Type B pancreatic cell (in vitro differentiated cells): Measurements from ENCODE around the gene ARV1. TPM values are rescaled to one million over a fixed set of nuclear protein-coding genes. Genes with fewer than 3 reads are reported as not detected.
"Not testable (repeated sequence)": the region's sequence is repeated elsewhere in the genome, so short reads cannot be mapped to it uniquely, and the experiment has no call there.

ENCODE experiments used
- DNase-seq: peaks from one replicate; pipeline ENCODE4 v3.0.0; 2021; ENCODE audit warnings: mixed read lengths; ENCODE audit not compliant: unreplicated experiment; ENCODE audit errors: extremely low spot score
- H3K27ac Mint-ChIP-seq: 2 replicates; pipeline ENCODE4 v1.8.0; 2021; ENCODE audit warnings: mild to moderate bottlenecking, mixed read lengths
- H3K27me3 Mint-ChIP-seq: 2 replicates; pipeline ENCODE4 v1.8.0; 2021; ENCODE audit warnings: mixed read lengths
- H3K36me3 Mint-ChIP-seq: 2 replicates; pipeline ENCODE4 v1.8.0; 2021; ENCODE audit warnings: mixed read lengths
- H3K4me1 Mint-ChIP-seq: one replicate; pipeline ENCODE4 v1.8.0; 2021; ENCODE audit warnings: mixed read lengths; ENCODE audit not compliant: unreplicated experiment
- H3K4me3 Mint-ChIP-seq: 2 replicates; pipeline ENCODE4 v1.8.0; 2021; ENCODE audit warnings: mild to moderate bottlenecking, mixed read lengths
- H3K9me3 Mint-ChIP-seq: 2 replicates; pipeline ENCODE4 v1.8.0; 2021; ENCODE audit warnings: mixed read lengths
- CTCF ChIP-seq: fragments of 200-600 bp; sonication (generic); conservative IDR thresholded peaks from 2 replicates; pipeline ENCODE4 v1.5.0; 2021; ENCODE audit warnings: antibody characterized with exemption, mild to moderate bottlenecking
- total RNA-seq: library from RNA; stranded (reverse); gene quantifications from 2 replicates; pipeline ENCODE4 v1.2.1, GENCODE V29; 2021; ENCODE audit warnings: low replicate concordance

Gene ARV1
- total RNA-seq, 1 donor from 2014 or later: 12.8 TPM

DNA sequence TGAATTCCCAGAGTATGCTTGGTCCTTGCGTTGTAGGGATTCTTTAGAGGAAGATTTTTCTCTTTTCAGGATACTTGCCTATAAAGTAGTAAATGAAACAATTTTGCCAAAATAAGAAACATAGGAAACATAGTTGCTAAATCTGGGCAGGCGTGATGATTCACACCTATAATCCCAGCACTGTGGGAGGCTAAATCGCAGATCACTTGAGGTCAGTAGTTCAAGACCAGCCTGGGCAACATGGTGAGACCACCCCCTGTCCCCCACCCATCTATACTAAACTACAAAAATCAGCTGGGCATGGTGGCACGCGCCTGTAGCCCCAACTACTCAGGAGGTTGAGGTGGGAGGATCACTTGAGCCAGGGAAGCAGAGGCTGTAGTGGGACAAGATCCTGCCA, 4.9 kb downstream of the ARV1 start:
- Mint-ChIP-seq H3K27ac (no peak overlapping the region), H3K27me3 (no peaks in the 10 kb centered on the region), H3K9me3 (no peaks in the 10 kb centered on the region), H3K36me3 (peaks cover 3% of the 10 kb centered on the region), H3K4me1 (peaks cover 10% of the 10 kb centered on the region), H3K4me3 (no peak overlapping the region)
- DNase-seq: no peak
- no peak for TF ChIP-seq CTCF

DNA sequence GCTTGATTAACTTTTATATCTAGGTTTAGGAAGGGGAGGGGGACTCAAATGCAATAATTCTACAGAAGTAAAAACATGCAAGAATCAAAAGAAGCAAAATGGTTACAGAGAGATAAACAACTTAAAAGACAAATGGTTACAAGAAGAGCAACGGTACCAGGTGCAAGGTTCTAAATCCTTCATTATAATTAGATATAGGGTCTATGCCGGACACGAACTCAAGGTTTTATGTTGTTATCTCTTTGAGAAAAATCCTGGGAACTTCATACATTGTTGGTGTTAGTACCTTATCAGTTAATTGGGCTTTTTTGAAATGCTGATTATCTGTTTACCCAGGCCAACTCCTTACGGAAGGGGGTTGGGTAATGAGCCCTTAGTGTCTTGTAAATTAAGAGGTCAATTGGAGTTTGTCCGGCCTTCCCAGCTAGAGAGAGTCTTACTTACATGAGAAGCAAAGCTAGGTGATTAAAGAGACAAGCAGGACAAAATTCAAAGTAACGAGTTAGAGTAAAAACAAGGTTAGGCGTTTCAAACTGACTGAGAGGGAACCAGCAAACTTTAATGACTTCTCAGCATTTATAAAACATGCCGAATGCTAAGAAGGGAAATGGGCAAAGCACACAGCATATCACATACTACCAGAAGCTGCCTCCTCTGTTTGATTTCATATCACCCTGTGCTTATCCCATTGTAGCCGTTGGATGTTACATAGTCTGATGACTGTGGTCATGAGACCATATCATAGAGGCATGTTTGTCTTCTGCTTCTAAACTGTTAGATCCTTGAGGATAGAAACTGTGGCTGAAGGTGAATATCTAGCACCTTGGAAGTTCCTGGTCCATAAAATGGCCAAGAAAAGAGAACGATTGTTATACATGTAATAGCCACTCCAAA, 6.0 kb downstream of the ARV1 start:
- H3K27ac Mint-ChIP-seq, H3K9me3 Mint-ChIP-seq, H3K36me3 Mint-ChIP-seq, DNase-seq, H3K4me1 Mint-ChIP-seq, H3K27me3 Mint-ChIP-seq, H3K4me3 Mint-ChIP-seq: not testable (repeated sequence)

DNA sequence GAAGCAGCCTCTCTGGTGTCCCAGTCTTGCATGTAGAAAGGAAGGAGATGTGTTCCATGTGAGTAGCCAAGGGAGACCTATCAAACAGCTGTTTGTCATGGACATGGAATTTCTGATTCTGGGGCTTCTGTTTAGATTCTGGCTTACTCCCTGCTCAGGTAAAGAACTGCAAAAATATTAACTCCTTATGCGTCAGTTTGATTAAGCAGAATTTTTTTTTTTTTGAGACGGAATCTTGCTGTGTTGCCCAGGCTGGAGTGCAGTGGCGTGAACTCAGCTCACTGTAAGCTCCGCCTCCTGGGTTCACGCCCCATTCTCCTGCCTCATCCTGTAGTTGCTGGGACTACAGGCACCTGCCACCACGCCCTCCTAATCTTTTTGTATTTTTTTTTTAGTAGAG, 6.8 kb downstream of the ARV1 start:
- no peak for TF ChIP-seq CTCF
- H3K9me3 Mint-ChIP-seq: no peaks in the 10 kb centered on the region

DNA sequence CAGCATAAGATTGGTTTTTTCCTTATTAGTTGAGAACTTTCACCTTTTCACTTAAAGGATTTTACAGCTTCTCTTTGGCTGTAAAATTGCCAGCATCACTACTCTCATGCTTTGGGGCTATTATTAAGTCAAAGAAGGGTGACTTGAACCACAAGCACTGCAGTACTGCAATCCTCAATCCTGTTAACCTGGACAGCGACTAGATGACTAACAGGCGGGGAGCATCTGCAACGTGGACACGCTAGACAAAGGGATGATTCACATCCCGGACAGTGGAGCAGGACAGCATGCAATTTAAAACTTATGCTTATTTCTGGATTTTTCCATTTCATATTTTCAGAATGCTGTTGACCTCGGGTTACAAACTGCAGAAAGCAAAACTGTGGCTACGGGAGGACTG, 8.1 kb downstream of the ARV1 start:
- Mint-ChIP-seq H3K27me3 (no peaks in the 10 kb centered on the region), H3K4me1 (peaks cover 2% of the 10 kb centered on the region), H3K36me3 (peaks cover 10% of the 10 kb centered on the region), H3K4me3 (no peak overlapping the region), H3K9me3 (no peaks in the 10 kb centered on the region), H3K27ac (no peak overlapping the region)
- DNase-seq: no peak
- no peak for TF ChIP-seq CTCF

More for the DNA sequence above, 6.8 kb downstream of the ARV1 start:
- Mint-ChIP-seq H3K4me1 (no peaks in the 10 kb centered on the region), H3K36me3 (peaks cover 3% of the 10 kb centered on the region), H3K27ac (no peak overlapping the region), H3K27me3 (no peaks in the 10 kb centered on the region), H3K4me3 (no peak overlapping the region)
- no peak for DNase-seq

DNA sequence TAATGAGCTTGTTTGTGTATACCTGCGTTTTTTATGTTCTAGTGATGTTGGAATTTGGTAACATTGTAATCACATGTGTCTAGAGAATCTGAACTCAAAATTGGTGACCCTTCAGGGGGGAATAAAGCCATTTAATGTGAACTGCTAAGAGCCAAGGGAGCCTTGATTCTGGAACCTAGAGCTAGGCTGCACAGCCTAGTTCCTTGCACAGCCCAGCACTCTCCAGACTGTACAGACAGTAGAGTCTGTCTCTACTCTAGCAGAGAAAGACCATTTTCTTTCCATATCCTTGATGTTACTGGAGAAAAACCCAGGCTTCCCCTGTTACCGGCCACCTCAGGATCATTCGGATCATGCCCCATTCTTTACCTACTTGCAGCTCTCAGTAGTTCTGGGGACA, 8.6 kb downstream of the ARV1 start:
- TF ChIP-seq CTCF: no peak
- Mint-ChIP-seq H3K4me3 (no peak overlapping the region), H3K36me3 (peaks cover 14% of the 10 kb centered on the region)

GRCh38 chr1:230992100-230992774, 13.3 kb downstream of the ARV1 start:
- Mint-ChIP-seq H3K9me3 (no peaks in the 10 kb centered on the region), H3K4me1 (peaks cover 7% of the 10 kb centered on the region), H3K27ac (peak overlapping the region; percentile 32), H3K36me3 (peaks cover 20% of the 10 kb centered on the region), H3K4me3 (peak overlapping the region; percentile 4), H3K27me3 (no peaks in the 10 kb centered on the region)
- DNase-seq: no peak
- TF ChIP-seq CTCF: no peak

More for the DNA sequence above, 8.6 kb downstream of the ARV1 start:
- Mint-ChIP-seq H3K9me3 (no peaks in the 10 kb centered on the region), H3K27ac (no peak overlapping the region), H3K27me3 (no peaks in the 10 kb centered on the region), H3K4me1 (peaks cover 7% of the 10 kb centered on the region)
- no peak for DNase-seq
